HepG2 (cell line): ENCODE results near the gene RIMKLB. TPM values are rescaled to one million over a fixed set of nuclear protein-coding genes. Genes with fewer than 3 reads are reported as not detected.

Experiments
- ATAC-seq: fragments of 200-7000 bp; cut with Tn5 transposase; 3 replicates; pipeline ENCODE4 v1.9.1; 2020; ENCODE audit warnings: mild to moderate bottlenecking, moderate library complexity
- BruUV-seq: library from RNA; stranded (reverse); fragments of 400-500 nt; replicated peaks from 2 replicates; lab custom pipeline; 2021; lab: Mats Ljungman, UMichigan
- CTCF ChIA-PET: fragments of 300-600 bp; formaldehyde crosslinking; extraction: SDS; loops from one replicate; lab custom pipeline; 2021; ENCODE audit warnings: low total read pairs, inconsistent platforms, low intra/inter-chr PET ratio; lab: Yijun Ruan, JAX
- POLR2A ChIA-PET: fragments of 350-600 bp; sonication (Branson Sonifier 250); formaldehyde crosslinking; loops from one replicate; lab custom pipeline; 2020; ENCODE audit warnings: antibody characterized with exemption, inconsistent platforms; lab: Yijun Ruan, JAX
- DNase-seq: peaks from one replicate; pipeline ENCODE4 v3.0.0-alpha.2; 2015; ENCODE audit warnings: low spot score
- FAIRE-seq: peaks from 3 replicates; lab custom pipeline; 2011; peaks lifted over from hg19 to GRCh38; lab: Jason Lieb, UNC
- H2AFZ ChIP-seq: one replicate; pipeline ENCODE4 v1.6.1; 2011; ENCODE audit warnings: low read length, inconsistent platforms
- H3K27ac ChIP-seq: fragments of 300-600 bp; 3 replicates; pipeline ENCODE4 v1.8.0; 2011; ENCODE audit warnings: mixed run types, mild to moderate bottlenecking, mixed read lengths, low read length, inconsistent platforms; ENCODE audit not compliant: insufficient read depth; ENCODE audit errors: extremely low read length
- H3K27me3 ChIP-seq, 2 experiments: fragments of 200-600 bp in 1 of 2; 2 replicates in 1 of 2; 3 replicates in 1 of 2; pipeline versions ENCODE4 v1.6.0 to v1.8.0; 2011; ENCODE audit warnings: low read length in 2 of 2, mild to moderate bottlenecking in 2 of 2, moderate library complexity in 2 of 2, inconsistent platforms in 1 of 2; ENCODE audit not compliant: insufficient read depth in 2 of 2, control insufficient read depth in 1 of 2
- H3K36me3 ChIP-seq, 2 experiments: fragments of 200-600 bp in 1 of 2; replicated peaks in 1 of 2; 2 replicates in 1 of 2; 3 replicates in 1 of 2; pipeline versions ENCODE4 v1.5.1 to v1.8.0; 2011; ENCODE audit warnings: low read length in 2 of 2, inconsistent platforms in 1 of 2; ENCODE audit not compliant: insufficient read depth in 2 of 2, control insufficient read depth in 1 of 2
- H3K4me1 ChIP-seq: 2 replicates; pipeline ENCODE4 v1.5.1; 2012; ENCODE audit warnings: low read length, inconsistent platforms; ENCODE audit not compliant: insufficient read depth
- H3K4me2 ChIP-seq: 2 replicates; pipeline ENCODE4 v1.6.0; 2011; ENCODE audit warnings: low read depth, low read length, inconsistent platforms
- H3K4me3 ChIP-seq, 3 experiments: fragments of 200-600 bp in 1 of 3; sonication (generic), shearing (Covaris generic) in 1 of 3; replicated peaks in 1 of 3; 2 replicates each; pipeline ENCODE4 v1.5.1; 2011 to 2016; ENCODE audit warnings: low read length in 3 of 3, inconsistent platforms in 2 of 3, low read depth in 2 of 3, mild to moderate bottlenecking in 2 of 3, control low read depth in 1 of 3, mixed read lengths in 1 of 3; ENCODE audit not compliant: insufficient read depth in 1 of 3
- H3K79me2 ChIP-seq: one replicate; pipeline ENCODE4 v1.6.1; 2011; ENCODE audit warnings: low read length, inconsistent platforms; ENCODE audit not compliant: insufficient read depth
- H3K9ac ChIP-seq: 2 replicates; pipeline ENCODE4 v1.6.0; 2011; ENCODE audit warnings: mild to moderate bottlenecking, low read depth, low read length, inconsistent platforms; ENCODE audit not compliant: insufficient read depth
- H3K9me3 ChIP-seq: 2 replicates; pipeline ENCODE4 v1.5.1; 2012; ENCODE audit warnings: mild to moderate bottlenecking, low read length
- H4K20me1 ChIP-seq: 2 replicates; pipeline ENCODE4 v1.6.0; 2011; ENCODE audit warnings: inconsistent platforms, mild to moderate bottlenecking, low read length, moderate library complexity; ENCODE audit not compliant: insufficient read depth
- AKAP8 ChIP-seq: sonication (generic); formaldehyde crosslinking; IDR thresholded peaks from 2 replicates; pipeline ENCODE4 v1.5.1; 2020; ENCODE audit warnings: mild to moderate bottlenecking, missing genetic modification reagents
- ARNT ChIP-seq: fragments of 450-650 bp; IDR thresholded peaks from 2 replicates; pipeline ENCODE4 v1.6.1; 2017
- MAFF ChIP-seq: IDR thresholded peaks from 2 replicates; pipeline ENCODE4 v1.6.1; 2011; ENCODE audit warnings: low read depth, low read length, improper control_type of control experiment
- MAFK ChIP-seq, 2 experiments: IDR thresholded peaks in 1 of 2; conservative IDR thresholded peaks in 1 of 2; 2 replicates each; pipeline ENCODE4 v1.6.1; 2011; ENCODE audit warnings: improper control_type of control experiment in 2 of 2, low read length in 2 of 2
- SMARCE1 ChIP-seq: fragments of 450-650 bp; IDR thresholded peaks from 2 replicates; pipeline ENCODE4 v1.6.1; 2017; ENCODE audit warnings: borderline replicate concordance
- ZNF180 ChIP-seq: sonication (generic); formaldehyde crosslinking; IDR thresholded peaks from 2 replicates; pipeline ENCODE4 v1.4.0; 2020; ENCODE audit warnings: low read depth, missing genetic modification reagents, borderline replicate concordance
- ZNF382 ChIP-seq: sonication (generic); formaldehyde crosslinking; IDR thresholded peaks from 2 replicates; pipeline ENCODE4 v1.5.0; 2020; ENCODE audit warnings: missing genetic modification reagents, mild to moderate bottlenecking, borderline replicate concordance
- WGBS: methylation state at CpG from one replicate; pipeline ENCODE4 v1.1.6; 2017; ENCODE audit warnings: low lambda C conversion rate; 5-methylcytosine and 5-hydroxymethylcytosine counted together
- in situ Hi-C: cut with HindIII; loops from 2 replicates; pipeline ENCODE4 v1.10.0; 2017; ENCODE audit warnings: low pct_unique_long_range_greater_than_20kb; ENCODE audit not compliant: extremely low pct_ligation_motif_present
- intact Hi-C: fragments of 100-400 bp; cut with micrococcal nuclease; formaldehyde crosslinking; loops from one replicate; pipeline ENCODE4 v1.10.0; 2022; ENCODE audit not compliant: unreplicated experiment
- polyA plus RNA-seq, 8 experiments: library from polyadenylated mRNA; depleted of rRNA in 3 of 8; stranded (reverse) in 7 of 8; unstranded in 1 of 8; fragments of >200 nt; fragmentation: Illumina TruSeq in 4 of 8; extraction: Trizol in 4 of 8; gene quantifications; 2 replicates each; pipeline versions ENCODE4 v1.2.1 to v1.2.3, GENCODE V29; 2011 to 2016; ENCODE audit warnings: low read depth in 4 of 8, missing spikeins in 1 of 8, mixed read lengths in 1 of 8; ENCODE audit not compliant: insufficient read depth in 1 of 8
- total RNA-seq, 5 experiments: library from RNA; depleted of rRNA; stranded (reverse); fragments of >200 nt; fragmentation: Illumina TruSeq; extraction: Trizol; gene quantifications; 2 replicates each; pipeline ENCODE4 v1.2.3, GENCODE V29; 2016; ENCODE audit warnings: low read depth in 1 of 5
- TF ChIP-seq, protein P1 (sequence below): sonication (generic); formaldehyde crosslinking; IDR thresholded peaks from 2 replicates; pipeline ENCODE4 v1.4.0; 2020; ENCODE audit warnings: missing genetic modification reagents

RIMKLB gene
- total and polyA plus RNA-seq, 2 of the 13 experiments (the other 11 are each of a cell fraction or from before 2014, with no cell fraction given), result 0.33 to 0.40 TPM

DNA sequence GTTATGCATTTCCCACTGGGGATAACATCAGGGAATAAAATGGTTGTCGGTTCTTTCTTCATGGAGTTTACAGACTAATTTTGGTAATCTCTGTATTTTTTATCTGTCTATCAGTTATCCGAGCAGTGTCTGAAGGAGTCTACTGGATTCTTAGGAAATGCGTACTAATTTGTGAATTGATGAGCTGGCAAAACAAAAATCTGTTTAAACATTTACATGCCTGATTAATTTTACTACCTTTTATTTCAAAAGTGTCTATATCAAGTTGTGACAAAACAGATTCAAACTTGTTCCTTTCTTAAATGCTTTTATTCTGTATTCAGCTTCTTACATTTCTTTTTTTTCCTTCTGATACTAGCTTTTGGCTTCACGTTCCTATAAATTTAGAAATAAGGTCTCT lies 4.4 kb downstream of the RIMKLB start (continued):
- TF ChIP-seq ZNF180 (CRISPR knock-in tag) (no peak), AKAP8 (CRISPR knock-in tag) (no peak), ZNF382 (CRISPR knock-in tag) (no peak), ARNT (no peak), MAFK (conservative IDR thresholded peaks at IDR 0.05 in 1 of 2, IDR thresholded peaks at IDR 0.05 in 1 of 2; ENCODE audit: low read length in 2 of 2) (peak; percentile 5 to 68; a peak in 2 of 4 replicates), MAFF (peak; percentile 48; the same call in 1 of the 2 replicates)
- TF ChIP-seq, protein P1, sequence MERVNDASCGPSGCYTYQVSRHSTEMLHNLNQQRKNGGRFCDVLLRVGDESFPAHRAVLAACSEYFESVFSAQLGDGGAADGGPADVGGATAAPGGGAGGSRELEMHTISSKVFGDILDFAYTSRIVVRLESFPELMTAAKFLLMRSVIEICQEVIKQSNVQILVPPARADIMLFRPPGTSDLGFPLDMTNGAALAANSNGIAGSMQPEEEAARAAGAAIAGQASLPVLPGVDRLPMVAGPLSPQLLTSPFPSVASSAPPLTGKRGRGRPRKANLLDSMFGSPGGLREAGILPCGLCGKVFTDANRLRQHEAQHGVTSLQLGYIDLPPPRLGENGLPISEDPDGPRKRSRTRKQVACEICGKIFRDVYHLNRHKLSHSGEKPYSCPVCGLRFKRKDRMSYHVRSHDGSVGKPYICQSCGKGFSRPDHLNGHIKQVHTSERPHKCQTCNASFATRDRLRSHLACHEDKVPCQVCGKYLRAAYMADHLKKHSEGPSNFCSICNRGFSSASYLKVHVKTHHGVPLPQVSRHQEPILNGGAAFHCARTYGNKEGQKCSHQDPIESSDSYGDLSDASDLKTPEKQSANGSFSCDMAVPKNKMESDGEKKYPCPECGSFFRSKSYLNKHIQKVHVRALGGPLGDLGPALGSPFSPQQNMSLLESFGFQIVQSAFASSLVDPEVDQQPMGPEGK, result no peak

DNA sequence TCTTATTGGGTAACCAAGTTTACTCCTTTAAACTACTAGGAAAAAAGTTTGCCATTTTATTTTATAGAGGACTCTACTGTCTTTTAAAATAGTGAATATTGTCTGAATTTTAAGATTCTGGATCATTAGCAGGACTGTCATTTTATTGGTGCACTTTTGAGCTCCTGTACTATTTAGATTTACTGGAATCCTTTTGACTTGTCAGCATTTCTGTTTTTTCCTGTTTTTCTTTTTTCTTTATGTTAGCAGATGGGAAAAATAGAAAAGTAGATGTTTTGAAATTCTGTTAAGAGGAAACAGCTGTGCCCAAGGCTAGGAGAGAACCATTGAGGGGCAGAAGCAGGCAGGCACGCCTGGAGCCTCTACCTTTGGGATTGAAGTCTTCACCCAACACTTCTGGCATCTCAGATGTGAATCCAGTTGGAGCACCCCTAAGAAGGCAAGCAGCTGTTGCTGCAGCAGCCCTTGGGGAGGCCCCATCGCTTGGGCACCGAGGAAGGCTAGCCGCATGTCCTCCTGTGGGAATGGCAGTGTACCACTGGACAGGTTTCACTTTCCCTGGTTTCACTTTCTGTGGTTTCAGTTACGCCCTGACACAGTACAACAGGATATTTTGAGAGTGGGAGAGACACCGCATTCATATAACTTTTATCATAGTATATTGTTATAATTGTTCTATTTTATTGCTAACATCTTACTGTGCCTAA lies 11.5 kb downstream of the RIMKLB start:
- Histone ChIP-seq H3K79me2 (no peaks in the 10 kb centered on the region), H3K27me3 (no peaks in the 10 kb centered on the region; a peak in 1 of 5 replicates), H4K20me1 (no peaks in the 10 kb centered on the region), H2AFZ (no peak overlapping the region), H3K4me1 (no peaks in the 10 kb centered on the region), H3K27ac (no peak overlapping the region), H3K36me3 (no peaks in the 10 kb centered on the region), H3K9me3 (no peaks in the 10 kb centered on the region), H3K9ac (no peak overlapping the region), H3K4me3 (no peak overlapping the region), H3K4me2 (no peak overlapping the region)
- intact Hi-C loops (no loop called here), in situ Hi-C loops (no loop called here)
- DNase-seq, result no peak
- no TSS peak for BruUV-seq
- ChIA-PET POLR2A (no interaction called here), CTCF (no interaction called here)
- WGBS, result 65% methylated on average over 5 of the region's 6 CpGs
- TF ChIP-seq MAFF (peak; percentile 58; the same call in 1 of the 2 replicates), MAFK (conservative IDR thresholded peaks at IDR 0.05 in 1 of 2, IDR thresholded peaks at IDR 0.05 in 1 of 2; ENCODE audit: low read length in 2 of 2) (peak; percentile 17 to 55; a peak in 2 of 4 replicates), SMARCE1 (no peak)
- no peak for ATAC-seq
- no peak for FAIRE-seq
